ENCODE data around the gene PLSCR3. TPM values are rescaled to one million over a fixed set of nuclear protein-coding genes. Genes with fewer than 3 reads are reported as not detected.

PLSCR3 gene
- total RNA-seq: 16.8 and 23.6 TPM in 2 replicates

GRCh38 chr17:7394452-7395191, at the start of gene PLSCR3:
TSS of gene PLSCR3 (minus strand) at chr17:7394525. CDS start at chr17:7394110, 415 bp downstream.

GRCh38 chr17:7439462-7440112, 45.3 kb upstream of the PLSCR3 start, which contains the start of gene FGF11:
TSS of gene FGF11 (plus strand) at chr17:7439512. CDS start at chr17:7439621, 109 bp downstream.

GRCh38 chr17:7428557-7428956, 34.2 kb upstream of the PLSCR3 start, which contains the start of gene SPEM3:
TSS of gene SPEM3 (plus strand) at chr17:7428857. CDS start at chr17:7428903, 46 bp downstream.

GRCh38 chr17:7425316-7425715, 31.0 kb upstream of the PLSCR3 start, which contains the start of gene SPEM2:
TSS of gene SPEM2 (plus strand) at chr17:7425616. CDS start at chr17:7425689, 73 bp downstream.

GRCh38 chr17:7419819-7420610, 25.7 kb upstream of the PLSCR3 start, which contains the start of gene SPEM1:
TSS of gene SPEM1 (plus strand) at chr17:7420324. CDS start at chr17:7420385, 61 bp downstream.

GRCh38 chr17:7407485-7408251, 13.3 kb upstream of the PLSCR3 start, which contains the start of gene NLGN2:
TSS of gene NLGN2 (plus strand) at chr17:7407845. CDS start at chr17:7408256, 411 bp downstream.

GRCh38 chr17:7403977-7404736, 9.8 kb upstream of the PLSCR3 start, which contains the start of gene TMEM256:
TSS of gene TMEM256 (minus strand) at chr17:7404097. CDS start at chr17:7404084, 13 bp downstream.

GRCh38 chr17:7380855-7381683, 13.3 kb downstream of the PLSCR3 start, which contains the start of gene TNK1:
TSS of gene TNK1 (plus strand) at chr17:7381089. CDS start at chr17:7382927, 1,838 bp downstream.

GRCh38 chr17:7355053-7355452, 39.3 kb downstream of the PLSCR3 start, which contains the start of gene TMEM95:
TSS of gene TMEM95 (plus strand) at chr17:7355156. CDS start at chr17:7355205, 49 bp downstream.

GRCh38 chr17:7351665-7352502, 42.4 kb downstream of the PLSCR3 start, which contains the start of gene KCTD11:
TSS of gene KCTD11 (plus strand) at chr17:7352162.

Other genes starting within 250 kb of the PLSCR3 start
- 9.2 TPM in 2 replicates for gene ASGR1, start 215.2 kb downstream of the PLSCR3 start, total RNA-seq
- gene DLG4, start 174.7 kb downstream of the PLSCR3 start, total RNA-seq: 10.3 and 23.2 TPM in 2 replicates
- 192 and 322 TPM in 2 replicates for gene ACADVL, start 174.6 kb downstream of the PLSCR3 start, total RNA-seq
- gene DVL2, start 160.0 kb downstream of the PLSCR3 start, total RNA-seq: 37.3 and 41.1 TPM in 2 replicates
- 37.7 and 45.1 TPM in 2 replicates for gene PHF23, start 155.1 kb downstream of the PLSCR3 start, total RNA-seq
- gene GABARAP, start 152.1 kb downstream of the PLSCR3 start, total RNA-seq: 92.4 and 120 TPM in 2 replicates
- 19.3 and 39.2 TPM in 2 replicates for gene CTDNEP1, start 142.8 kb downstream of the PLSCR3 start, total RNA-seq
- gene ELP5, start 142.3 kb downstream of the PLSCR3 start, total RNA-seq: 30.2 and 31.5 TPM in 2 replicates
- 13.4 and 15.9 TPM in 2 replicates for gene CLDN7, start 132.0 kb downstream of the PLSCR3 start, total RNA-seq
- under 0.01 TPM in 2 replicates for gene SLC2A4, start 112.8 kb downstream of the PLSCR3 start, total RNA-seq
- not detected in 2 replicates for gene YBX2, start 99.9 kb downstream of the PLSCR3 start, total RNA-seq
- gene EIF5A, start 86.9 kb downstream of the PLSCR3 start, total RNA-seq: 734 and 935 TPM in 2 replicates
- gene GPS2, start 79.2 kb downstream of the PLSCR3 start, total RNA-seq: 26.1 and 27.3 TPM in 2 replicates
- 16.6 and 24.9 TPM in 2 replicates for gene NEURL4, start 65.2 kb downstream of the PLSCR3 start, total RNA-seq
- gene ACAP1, start 58.0 kb downstream of the PLSCR3 start, total RNA-seq: 0.45 and 0.66 TPM in 2 replicates
- 2.2 and 3.6 TPM in 2 replicates for gene KCTD11, start 42.4 kb downstream of the PLSCR3 start, total RNA-seq
- not detected in 2 replicates for gene TMEM95, start 39.4 kb downstream of the PLSCR3 start, total RNA-seq
- gene TNK1, start 13.4 kb downstream of the PLSCR3 start, total RNA-seq: under 0.01 and 0.28 TPM in 2 replicates
- 86.7 and 102 TPM in 2 replicates for gene TMEM256, start 9.6 kb upstream of the PLSCR3 start, total RNA-seq
- 2.9 and 5.1 TPM in 2 replicates for gene NLGN2, start 13.3 kb upstream of the PLSCR3 start, total RNA-seq
- not detected in 2 replicates for gene SPEM1, start 25.8 kb upstream of the PLSCR3 start, total RNA-seq
- gene SPEM2, start 31.1 kb upstream of the PLSCR3 start, total RNA-seq: not detected in 2 replicates
- gene SPEM3, start 34.3 kb upstream of the PLSCR3 start, total RNA-seq: not detected in 2 replicates
- gene TMEM102, start 40.9 kb upstream of the PLSCR3 start, total RNA-seq: 5.2 and 6.0 TPM in 2 replicates
- 0.09 and 0.94 TPM in 2 replicates for gene FGF11, start 45.0 kb upstream of the PLSCR3 start, total RNA-seq
- gene CHRNB1, start 50.5 kb upstream of the PLSCR3 start, total RNA-seq: 4.4 and 6.6 TPM in 2 replicates
- 8.2 and 13.7 TPM in 2 replicates for gene ZBTB4, start 85.1 kb upstream of the PLSCR3 start, total RNA-seq
- not detected in 2 replicates for gene SLC35G6, start 86.9 kb upstream of the PLSCR3 start, total RNA-seq
- 79.3 and 81.6 TPM in 2 replicates for gene POLR2A, start 89.8 kb upstream of the PLSCR3 start, total RNA-seq
- gene TNFSF12, start 154.5 kb upstream of the PLSCR3 start, total RNA-seq: 6.1 and 10.5 TPM in 2 replicates
- gene TNFSF13, start 164.2 kb upstream of the PLSCR3 start, total RNA-seq: 0.66 and 0.90 TPM in 2 replicates
- 86.7 and 95.7 TPM in 2 replicates for gene SENP3, start 167.4 kb upstream of the PLSCR3 start, total RNA-seq
- gene CD68, start 185.1 kb upstream of the PLSCR3 start, total RNA-seq: 1.6 and 2.8 TPM in 2 replicates
- 56.6 and 73.6 TPM in 2 replicates for gene MPDU1, start 189.3 kb upstream of the PLSCR3 start, total RNA-seq
- 0.09 and 0.28 TPM in 2 replicates for gene SOX15, start 195.6 kb upstream of the PLSCR3 start, total RNA-seq
- gene FXR2, start 220.4 kb upstream of the PLSCR3 start, total RNA-seq: 33.2 and 38.3 TPM in 2 replicates
- 18.9 and 24.0 TPM in 2 replicates for gene SAT2, start 233.3 kb upstream of the PLSCR3 start, total RNA-seq
- 0.18 and 0.19 TPM in 2 replicates for gene SHBG, start 235.6 kb upstream of the PLSCR3 start, total RNA-seq

All from endothelial cell of coronary artery (primary cell).